WTC11 (cell line): ENCODE measurements around the gene HJV. TPM values are rescaled to one million over a fixed set of nuclear protein-coding genes. Genes with fewer than 3 reads are reported as not detected.

Experiments used
- ATAC-seq: fragments of 200-7000 bp; cut with Tn5 transposase; 2 replicates; pipeline ENCODE4 v1.10.0; 2021; ENCODE audit warnings: mild to moderate bottlenecking, moderate library complexity
- CTCF ChIA-PET: fragments of 300-600 bp; sonication (Branson Sonifier 250); formaldehyde crosslinking; loops from one replicate; lab custom pipeline; 2021; ENCODE audit warnings: antibody characterized with exemption; lab: Charles Lee
- POLR2A ChIA-PET: fragments of 350-600 bp; sonication (Branson Sonifier 250); formaldehyde crosslinking; loops from one replicate; lab custom pipeline; 2021; ENCODE audit warnings: antibody characterized with exemption; lab: Charles Lee
- DNase-seq: peaks from one replicate; pipeline ENCODE4 v3.0.0; 2021; ENCODE audit warnings: low spot score
- H3K27ac Mint-ChIP-seq: 2 replicates; pipeline ENCODE4 v1.8.0; 2021; ENCODE audit warnings: mixed read lengths
- H3K27me3 Mint-ChIP-seq: 2 replicates; pipeline ENCODE4 v1.8.0; 2021; ENCODE audit warnings: low read depth, mild to moderate bottlenecking, moderate library complexity, mixed read lengths
- H3K36me3 Mint-ChIP-seq: 2 replicates; pipeline ENCODE4 v1.8.0; 2021; ENCODE audit warnings: mixed read lengths
- H3K4me1 Mint-ChIP-seq: 2 replicates; pipeline ENCODE4 v1.8.0; 2022; ENCODE audit warnings: mixed read lengths
- H3K4me3 Mint-ChIP-seq: 2 replicates; pipeline ENCODE4 v1.8.0; 2021; ENCODE audit warnings: mild to moderate bottlenecking, moderate library complexity, mixed read lengths
- H3K9me3 Mint-ChIP-seq: 2 replicates; pipeline ENCODE4 v1.8.0; 2021; ENCODE audit warnings: mixed read lengths
- CREM ChIP-seq: sonication (generic); formaldehyde crosslinking; IDR thresholded peaks from 2 replicates; pipeline ENCODE4 v1.8.1; 2022; ENCODE audit warnings: mild to moderate bottlenecking, missing genetic modification reagents, moderate library complexity
- E2F1 ChIP-seq: sonication (generic); formaldehyde crosslinking; IDR thresholded peaks from 2 replicates; pipeline ENCODE4 v1.8.0; 2022; ENCODE audit warnings: mild to moderate bottlenecking, missing genetic modification reagents
- HMGXB4 ChIP-seq: sonication (generic); formaldehyde crosslinking; IDR thresholded peaks from 2 replicates; pipeline ENCODE4 v1.8.1; 2023; ENCODE audit warnings: mild to moderate bottlenecking, moderate library complexity, missing genetic modification reagents
- IRF2 ChIP-seq: sonication (generic); formaldehyde crosslinking; IDR thresholded peaks from 2 replicates; pipeline ENCODE4 v1.8.0; 2022; ENCODE audit warnings: low read depth, missing genetic modification reagents, borderline replicate concordance
- KAT7 ChIP-seq: sonication (generic); formaldehyde crosslinking; IDR thresholded peaks from 2 replicates; pipeline ENCODE4 v1.8.1; 2023; ENCODE audit warnings: missing genetic modification reagents, mild to moderate bottlenecking, borderline replicate concordance
- NFE2L1 ChIP-seq: sonication (generic); formaldehyde crosslinking; IDR thresholded peaks from 2 replicates; pipeline ENCODE4 v1.8.1; 2023; ENCODE audit warnings: missing genetic modification reagents
- RORB ChIP-seq: fragments of 250-450 bp; sonication (Bioruptor Pico); IDR thresholded peaks from 2 replicates; pipeline ENCODE4 v1.9.0; 2021; ENCODE audit warnings: mild to moderate bottlenecking
- STAT6 ChIP-seq: sonication (generic); formaldehyde crosslinking; conservative IDR thresholded peaks from 2 replicates; pipeline ENCODE4 v1.8.1; 2023; ENCODE audit warnings: mild to moderate bottlenecking, low read depth, missing genetic modification reagents, moderate library complexity
- TP53 ChIP-seq: sonication (generic); formaldehyde crosslinking; IDR thresholded peaks from 2 replicates; pipeline ENCODE4 v1.8.1; 2023; ENCODE audit warnings: mild to moderate bottlenecking, missing genetic modification reagents
- ZNF121 ChIP-seq: sonication (generic); formaldehyde crosslinking; IDR thresholded peaks from 2 replicates; pipeline ENCODE4 v1.8.0; 2023; ENCODE audit warnings: missing genetic modification reagents
- ZNF263 ChIP-seq: sonication (generic); formaldehyde crosslinking; IDR thresholded peaks from 2 replicates; pipeline ENCODE4 v1.8.1; 2022; ENCODE audit warnings: low read depth, mild to moderate bottlenecking, moderate library complexity, missing genetic modification reagents
- ZNF512 ChIP-seq: sonication (generic); formaldehyde crosslinking; IDR thresholded peaks from 2 replicates; pipeline ENCODE4 v1.8.1; 2022; ENCODE audit warnings: missing genetic modification reagents, borderline replicate concordance
- total RNA-seq: library from RNA; stranded (reverse); gene quantifications from 3 replicates; pipeline ENCODE4 v1.2.3, GENCODE V29; 2021
- TF ChIP-seq, protein P1 (sequence below): sonication (generic); formaldehyde crosslinking; IDR thresholded peaks from 2 replicates; pipeline ENCODE4 v1.8.1; 2022; ENCODE audit warnings: mild to moderate bottlenecking, moderate library complexity, missing genetic modification reagents

Gene HJV
- total RNA-seq, 1 experiment from 2014 or later = 0.31 TPM

- Mint-ChIP-seq H3K27ac (peak overlapping the region; percentile 68; the same call in 1 of the 2 replicates), H3K36me3 (no peaks in the 10 kb centered on the region), H3K27me3 (no peaks in the 10 kb centered on the region; the same call in none of the 2 replicates), H3K9me3 (no peaks in the 10 kb centered on the region), H3K4me1 (peaks cover 38% of the 10 kb centered on the region), H3K4me3 (no peak overlapping the region)
- POLR2A ChIA-PET = no interaction called here
- DNase-seq (no peak), ATAC-seq (peak; percentile 65)
- TF ChIP-seq RORB (CRISPR knock-in tag) (no peak), IRF2 (no peak), ZNF121 (CRISPR knock-in tag) (no peak), KAT7 (no peak), HMGXB4 (CRISPR knock-in tag) (no peak), NFE2L1 (CRISPR knock-in tag) (no peak), CREM (CRISPR knock-in tag) (no peak), ZNF263 (CRISPR knock-in tag) (no peak), STAT6 (CRISPR knock-in tag) (no peak), TP53 (CRISPR knock-in tag) (no peak), E2F1 (no peak)
- TF ChIP-seq, protein P1, sequence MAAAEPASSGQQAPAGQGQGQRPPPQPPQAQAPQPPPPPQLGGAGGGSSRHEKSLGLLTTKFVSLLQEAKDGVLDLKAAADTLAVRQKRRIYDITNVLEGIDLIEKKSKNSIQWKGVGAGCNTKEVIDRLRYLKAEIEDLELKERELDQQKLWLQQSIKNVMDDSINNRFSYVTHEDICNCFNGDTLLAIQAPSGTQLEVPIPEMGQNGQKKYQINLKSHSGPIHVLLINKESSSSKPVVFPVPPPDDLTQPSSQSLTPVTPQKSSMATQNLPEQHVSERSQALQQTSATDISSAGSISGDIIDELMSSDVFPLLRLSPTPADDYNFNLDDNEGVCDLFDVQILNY (CRISPR knock-in tag) = no peak
- CTCF ChIA-PET = interaction anchor here (1.9 kb wide), 1 partner anchor 22 kb away, joined by 8 read pairs; no protein-coding TSS in a partner anchor
These were observed 35.8 kb downstream of the HJV start for GRCh38 chr1:145985502-145986439.

GRCh38 chr1:145985129-145985501, 36.4 kb downstream of the HJV start:
- DNase-seq (no peak), ATAC-seq (peak; percentile 50)
- peaks cover 32% of the 10 kb centered on the region for H3K4me1 Mint-ChIP-seq
- H3K9me3 Mint-ChIP-seq = no peaks in the 10 kb centered on the region
- H3K4me3 Mint-ChIP-seq = no peak overlapping the region
- no peak for TF ChIP-seq ZNF512 (CRISPR knock-in tag)
- ChIA-PET POLR2A (interaction anchor here (0.5 kb wide), 1 partner anchor 26 kb away, joined by 4 read pairs; no protein-coding TSS in a partner anchor), CTCF (interaction anchor here (1.9 kb wide), 1 partner anchor 22 kb away, joined by 8 read pairs; no protein-coding TSS in a partner anchor)
- H3K27me3 Mint-ChIP-seq = no peaks in the 10 kb centered on the region; the same call in none of the 2 replicates
- no peaks in the 10 kb centered on the region for H3K36me3 Mint-ChIP-seq
- peak overlapping the region; percentile 68; the same call in 1 of the 2 replicates for H3K27ac Mint-ChIP-seq
